ENCODE measurements around the gene ST7. TPM values are rescaled to one million over a fixed set of nuclear protein-coding genes. Genes with fewer than 3 reads are reported as not detected.
"Not testable (repeated sequence)": the region's sequence is repeated elsewhere in the genome, so short reads cannot be mapped to it uniquely, and the experiment has no call there.

The ST7 gene
- total RNA-seq (2014; rRNA removed) = 20.8 and 23.0 TPM in 2 replicates
- polyA plus RNA-seq (2012) = 11.3 TPM

- DNase-seq (ENCODE audit: low read depth) = peak; percentile 75
These were observed at the start of gene ST7 for GRCh38 chr7:116953372-116953905. Gene ST7, plus strand, starts transcription at chr7:116953501. Its CDS starts 40 bp downstream, at chr7:116953541.

GRCh38 chr7:116906391-116906790, 46.9 kb upstream of the ST7 start:
- no peak for DNase-seq (ENCODE audit: low read depth)

- DNase-seq (ENCODE audit: low read depth) = no peak
These were observed 42.9 kb upstream of the ST7 start for GRCh38 chr7:116910383-116910782.

- DNase-seq (ENCODE audit: low read depth) = no peak
These were observed 41.5 kb upstream of the ST7 start for GRCh38 chr7:116911801-116912200.

- peak; percentile 14 for DNase-seq (ENCODE audit: low read depth)
These were observed 40.9 kb upstream of the ST7 start for GRCh38 chr7:116912269-116912909.

- DNase-seq (ENCODE audit: low read depth) = no peak
These were observed 34.6 kb upstream of the ST7 start for GRCh38 chr7:116918704-116919103.

GRCh38 chr7:116920359-116920758, 32.9 kb upstream of the ST7 start:
- no peak for DNase-seq (ENCODE audit: low read depth)

GRCh38 chr7:116922545-116922944, 30.8 kb upstream of the ST7 start:
- DNase-seq (ENCODE audit: low read depth) = no peak

GRCh38 chr7:116924741-116925140, 28.6 kb upstream of the ST7 start:
- peak; percentile 11 for DNase-seq (ENCODE audit: low read depth)

- DNase-seq (ENCODE audit: low read depth) = no peak
These were observed 24.3 kb upstream of the ST7 start for GRCh38 chr7:116929021-116929420.

GRCh38 chr7:116929914-116930913, 23.1 kb upstream of the ST7 start:
- peak; percentile 75 for DNase-seq (ENCODE audit: low read depth)

- DNase-seq (ENCODE audit: low read depth) = no peak
These were observed 20.7 kb upstream of the ST7 start for GRCh38 chr7:116932566-116932965.

- no peak for DNase-seq (ENCODE audit: low read depth)
These were observed 19.8 kb upstream of the ST7 start for GRCh38 chr7:116933465-116933864.

GRCh38 chr7:116934580-116934979, 18.7 kb upstream of the ST7 start:
- no peak for DNase-seq (ENCODE audit: low read depth)

- not testable (repeated sequence) for DNase-seq (ENCODE audit: low read depth)
These were observed 16.5 kb upstream of the ST7 start for GRCh38 chr7:116936844-116937243.

- DNase-seq (ENCODE audit: low read depth) = no peak
These were observed 14.6 kb upstream of the ST7 start for GRCh38 chr7:116938678-116939077.

GRCh38 chr7:116940689-116941370, 12.5 kb upstream of the ST7 start:
- no peak for DNase-seq (ENCODE audit: low read depth)

- no peak for DNase-seq (ENCODE audit: low read depth)
These were observed 10.8 kb upstream of the ST7 start for GRCh38 chr7:116942504-116942903.

- no peak for DNase-seq (ENCODE audit: low read depth)
These were observed 4.4 kb upstream of the ST7 start for GRCh38 chr7:116948934-116949333.

GRCh38 chr7:116949941-116950801, 3.1 kb upstream of the ST7 start:
- DNase-seq (ENCODE audit: low read depth) = no peak

GRCh38 chr7:116950889-116951351, 2.4 kb upstream of the ST7 start:
- DNase-seq (ENCODE audit: low read depth) = no peak
